Frontal cortex (tissue), 1 donor: ENCODE measurements around the gene OLIG1. TPM values are rescaled to one million over a fixed set of nuclear protein-coding genes. Genes with fewer than 3 reads are reported as not detected.

Source experiments
- total RNA-seq: library from RNA; depleted of rRNA; stranded (reverse); fragments of >200 nt; gene quantifications from one replicate; pipeline ENCODE4 v1.2.3, GENCODE V29; 2014

Gene OLIG1
- total RNA-seq, 1 donor from 2014 or later = 6.1 TPM

Other genes with a start within 250 kb of the OLIG1 start
- 14.7 TPM for gene OLIG2, start 44.2 kb upstream of the OLIG1 start, total RNA-seq
- gene IFNAR2, start 159.8 kb downstream of the OLIG1 start, total RNA-seq = 15.1 TPM
- gene IL10RB, start 196.2 kb downstream of the OLIG1 start, total RNA-seq = 12.2 TPM